ENCODE results near the gene MS4A15.

Gene MS4A15

GRCh38 chr11:60719391-60719790 is 37.3 kb upstream of the MS4A15 start:
- H3K4me3 ChIP-seq (replicated peaks; ENCODE audit: low read depth, low read length): no peak overlapping the region
- TF ChIP-seq, protein P1, sequence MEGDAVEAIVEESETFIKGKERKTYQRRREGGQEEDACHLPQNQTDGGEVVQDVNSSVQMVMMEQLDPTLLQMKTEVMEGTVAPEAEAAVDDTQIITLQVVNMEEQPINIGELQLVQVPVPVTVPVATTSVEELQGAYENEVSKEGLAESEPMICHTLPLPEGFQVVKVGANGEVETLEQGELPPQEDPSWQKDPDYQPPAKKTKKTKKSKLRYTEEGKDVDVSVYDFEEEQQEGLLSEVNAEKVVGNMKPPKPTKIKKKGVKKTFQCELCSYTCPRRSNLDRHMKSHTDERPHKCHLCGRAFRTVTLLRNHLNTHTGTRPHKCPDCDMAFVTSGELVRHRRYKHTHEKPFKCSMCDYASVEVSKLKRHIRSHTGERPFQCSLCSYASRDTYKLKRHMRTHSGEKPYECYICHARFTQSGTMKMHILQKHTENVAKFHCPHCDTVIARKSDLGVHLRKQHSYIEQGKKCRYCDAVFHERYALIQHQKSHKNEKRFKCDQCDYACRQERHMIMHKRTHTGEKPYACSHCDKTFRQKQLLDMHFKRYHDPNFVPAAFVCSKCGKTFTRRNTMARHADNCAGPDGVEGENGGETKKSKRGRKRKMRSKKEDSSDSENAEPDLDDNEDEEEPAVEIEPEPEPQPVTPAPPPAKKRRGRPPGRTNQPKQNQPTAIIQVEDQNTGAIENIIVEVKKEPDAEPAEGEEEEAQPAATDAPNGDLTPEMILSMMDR (IDR thresholded peaks at IDR 0.05; ENCODE audit: low read length, missing control alignments): no peak
- no peak for DNase-seq (ENCODE audit: low read depth)

DNA sequence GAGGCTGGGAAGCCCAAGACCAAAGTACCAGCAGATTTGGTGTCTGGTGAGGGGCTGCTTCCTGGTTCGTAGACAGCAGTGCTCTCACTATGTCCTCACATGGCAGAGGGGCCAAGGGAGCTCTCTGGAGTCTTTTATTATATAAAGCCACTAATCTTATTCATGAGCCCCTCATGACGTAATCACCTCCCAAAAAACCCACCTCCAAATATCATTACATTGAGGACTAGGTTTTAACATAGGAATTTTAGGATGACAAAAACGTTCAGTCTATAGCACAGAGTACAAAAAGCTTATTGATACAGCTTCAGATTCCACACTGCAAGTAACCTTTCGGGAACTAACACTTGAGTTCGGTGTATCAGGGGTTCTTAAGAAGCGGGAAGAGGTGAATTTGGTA is 36.2 kb upstream of the MS4A15 start:
- TF ChIP-seq, protein P1 (IDR thresholded peaks at IDR 0.05; ENCODE audit: low read length, missing control alignments): no peak
- H3K4me3 ChIP-seq (replicated peaks; ENCODE audit: low read depth, low read length): no peak overlapping the region
- DNase-seq (ENCODE audit: low read depth): no peak

DNA sequence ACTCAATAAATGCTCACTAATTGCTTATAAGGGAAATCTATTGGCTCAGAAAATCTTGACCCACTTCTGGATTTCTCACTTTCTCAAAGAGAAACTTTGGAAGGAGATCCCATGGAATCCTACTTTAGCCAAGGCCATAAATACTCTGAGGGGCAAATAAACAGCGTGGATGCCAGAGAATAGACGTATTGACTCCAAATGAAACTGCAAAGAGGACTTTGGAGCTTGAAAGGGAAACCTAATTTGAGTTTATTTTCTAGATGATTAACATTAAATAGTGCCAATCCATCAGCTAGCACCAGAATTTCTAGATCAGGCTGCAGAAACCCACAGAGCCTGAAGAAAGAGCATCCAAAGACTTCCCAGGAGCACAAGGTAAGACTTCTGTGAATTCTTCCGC is 32.2 kb upstream of the MS4A15 start, which contains the start of gene MS4A18:
Gene MS4A18 (plus strand): TSS at position 301 of the 400 bp plus-strand sequence.
- TF ChIP-seq, protein P1 (IDR thresholded peaks at IDR 0.05; ENCODE audit: low read length, missing control alignments): no peak
- no peak for DNase-seq (ENCODE audit: low read depth)
- H3K4me3 ChIP-seq (replicated peaks; ENCODE audit: low read depth, low read length): no peak within 1 kb of the TSS

DNA sequence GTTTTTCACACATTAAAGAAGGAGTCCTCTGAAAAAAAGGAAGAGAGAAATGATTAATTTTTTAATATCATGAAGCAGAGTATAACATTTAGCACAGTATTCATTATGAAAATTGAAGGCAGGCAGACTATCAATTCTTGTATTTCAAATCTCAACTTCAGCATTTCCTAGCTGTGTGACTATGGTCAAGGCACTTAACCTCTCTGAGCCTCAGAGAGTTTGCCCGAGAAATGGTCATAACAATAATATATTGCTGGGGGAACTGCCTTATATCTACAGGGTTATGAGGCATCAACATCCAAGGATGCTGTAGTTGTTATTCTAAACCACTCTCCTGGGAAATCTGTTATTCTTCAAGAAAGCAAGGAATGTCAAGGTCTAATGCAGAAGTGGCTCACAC is 31.1 kb upstream of the MS4A15 start:
- TF ChIP-seq, protein P1 (IDR thresholded peaks at IDR 0.05; ENCODE audit: low read length, missing control alignments): no peak
- no peak for DNase-seq (ENCODE audit: low read depth)
- H3K4me3 ChIP-seq (replicated peaks; ENCODE audit: low read depth, low read length): no peak overlapping the region

- no peak overlapping the region for H3K4me3 ChIP-seq (replicated peaks; ENCODE audit: low read depth, low read length)
- DNase-seq (ENCODE audit: low read depth): no peak
- TF ChIP-seq, protein P1 (IDR thresholded peaks at IDR 0.05; ENCODE audit: low read length, missing control alignments): no peak
Measured at GRCh38 chr11:60731586-60731985, 25.1 kb upstream of the MS4A15 start.

DNA sequence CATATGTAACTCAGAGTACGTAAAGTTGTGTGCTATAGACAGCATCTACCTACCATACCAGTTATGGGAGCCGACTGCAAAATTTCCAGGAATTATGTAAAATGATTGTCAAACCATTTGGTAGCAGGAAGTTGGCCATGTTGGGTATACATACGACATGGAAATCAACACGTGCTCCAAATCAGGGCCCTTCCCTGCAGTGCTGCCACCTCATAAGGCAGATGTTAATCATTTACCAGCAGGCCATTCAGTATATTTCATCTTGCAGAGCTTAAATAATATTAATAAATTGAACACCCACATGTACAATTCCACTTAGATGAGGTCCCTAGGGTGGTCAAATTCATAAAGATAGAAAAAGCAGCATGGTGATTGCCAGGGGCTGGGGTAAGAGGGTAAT is 22.4 kb upstream of the MS4A15 start:
- no peak for DNase-seq (ENCODE audit: low read depth)
- H3K4me3 ChIP-seq (replicated peaks; ENCODE audit: low read depth, low read length): no peak overlapping the region
- TF ChIP-seq, protein P1 (IDR thresholded peaks at IDR 0.05; ENCODE audit: low read length, missing control alignments): no peak

DNA sequence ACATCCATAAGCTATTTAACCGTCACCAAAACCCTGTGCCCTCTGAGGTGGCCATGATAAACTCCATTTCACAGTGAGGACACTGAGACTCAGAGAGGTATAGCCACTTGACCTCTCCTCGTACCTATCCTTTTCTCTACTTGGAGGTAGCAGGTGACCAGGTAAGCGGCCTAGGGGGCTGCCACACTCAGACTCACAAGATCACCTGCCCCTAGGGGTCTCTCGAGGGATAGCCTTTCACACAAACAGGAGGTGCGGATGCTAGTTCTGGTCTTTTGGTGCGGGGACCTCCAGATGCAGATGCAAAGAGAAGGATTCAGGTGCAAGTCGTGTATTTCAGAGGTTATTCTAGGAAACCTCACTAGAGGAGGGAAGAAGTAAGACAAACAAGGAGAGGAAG is 17.6 kb upstream of the MS4A15 start:
- H3K4me3 ChIP-seq (replicated peaks; ENCODE audit: low read depth, low read length): no peak overlapping the region
- TF ChIP-seq, protein P1 (IDR thresholded peaks at IDR 0.05; ENCODE audit: low read length, missing control alignments): no peak
- no peak for DNase-seq (ENCODE audit: low read depth)
